ENCODE data around the gene GPR132. TPM values are rescaled to one million over a fixed set of nuclear protein-coding genes. Genes with fewer than 3 reads are reported as not detected.
A peak's percentile ranks its signal among the peaks of the same experiment; 100 is the strongest.

The GPR132 gene
- total and polyA plus RNA-seq, 2 of the 8 experiments (the other 6 are each of a cell fraction or from before 2014, with no cell fraction given): 0.11 TPM; not detected in 1

- H3K9ac ChIP-seq (replicated peaks in 1 of 4; ENCODE audit: extremely low read depth in 1 of 4, low read depth in 3 of 4, low read length in 3 of 4): no peak overlapping the region
- no peaks in the 10 kb centered on the region; the same call in 1 of the 2 replicates for H3K79me1 ChIP-seq (ENCODE audit: low read depth, low read length)
- H4K20me1 ChIP-seq (replicated peaks in 1 of 2; ENCODE audit: control insufficient read depth in 1 of 2, insufficient read depth in 2 of 2, low read length in 2 of 2): peaks cover 11 to 25% of the 10 kb centered on the region in 2 experiments
- H3K36me3 ChIP-seq (ENCODE audit: control insufficient read depth in 2 of 4, insufficient read depth in 4 of 4, low read length in 3 of 4): peaks cover 12 to 28% (median 19%) of the 10 kb centered on the region in 4 experiments; a peak in 7 of 8 replicates
- H2BK120ac ChIP-seq (replicated peaks; ENCODE audit: low read depth, low read length): no peak overlapping the region
- H2BK12ac ChIP-seq (ENCODE audit: low read depth, low read length): no peak overlapping the region
- H3K56ac ChIP-seq (replicated peaks; ENCODE audit: insufficient read length, low read depth, low read length): no peak overlapping the region
- H3K23me2 ChIP-seq (ENCODE audit: low read depth, low read length): no peaks in the 10 kb centered on the region
- no peak for TF ChIP-seq KDM1A (IDR thresholded peaks at IDR 0.05; ENCODE audit: borderline replicate concordance, low read length)
- TF ChIP-seq RXRA (IDR thresholded peaks at IDR 0.05; ENCODE audit: insufficient read depth, low read depth, low read length): no peak
- TF ChIP-seq ZNF274 (IDR thresholded peaks at IDR 0.05; ENCODE audit: borderline replicate concordance, extremely low read depth, low read length): no peak
- H4K5ac ChIP-seq (ENCODE audit: insufficient read length, low read depth, low read length): no peak overlapping the region
- no peak overlapping the region for H4K91ac ChIP-seq (replicated peaks; ENCODE audit: insufficient read length, low read length)
- WGBS, 2 experiments (ENCODE audit: extremely low coverage in 1 of 2, insufficient coverage in 1 of 2, insufficient read length in 1 of 2, insufficient replicate concordance in 2 of 2, low coverage in 1 of 2, low lambda C conversion rate in 2 of 2, missing lambda C conversion rate in 1 of 2): 95% methylated on average over 21 of the region's 21 CpGs; no CpG with 5 or more reads in 1 of the 2 experiments
- DNase-seq (ENCODE audit: low read depth in 1 of 2, low spot score in 2 of 2): no peak
- no peak overlapping the region for H2BK20ac ChIP-seq (ENCODE audit: low read length)
- no peaks in the 10 kb centered on the region for H3K27me3 ChIP-seq (replicated peaks in 1 of 4; ENCODE audit: control insufficient read depth in 3 of 4, extremely low read depth in 1 of 4, insufficient read depth in 3 of 4, low read length in 3 of 4)
- H3K79me2 ChIP-seq (ENCODE audit: control insufficient read depth in 1 of 2, insufficient read depth in 2 of 2, low read length in 2 of 2): peaks cover 0 to 10% of the 10 kb centered on the region in 2 experiments; a peak in 2 of 4 replicates
- POLR2A ChIA-PET (ENCODE audit: partially characterized antibody): interaction anchor here (1.0 to 2.7 kb wide), 6 partner anchors 10 to 21 kb away, joined by 3 to 10 read pairs (median 5); partner anchors contain the start of genes CDCA4 and CLBA1
- no peak overlapping the region for H3K23ac ChIP-seq (ENCODE audit: insufficient read length)
- no peak overlapping the region for H2BK15ac ChIP-seq (ENCODE audit: low read length)
- H2AFZ ChIP-seq (ENCODE audit: low read length): no peak overlapping the region
- no peak overlapping the region for H3K4me3 ChIP-seq (ENCODE audit: extremely low read depth in 1 of 4, insufficient read depth in 2 of 4, low read depth in 3 of 4, low read length in 4 of 4)
- no peak overlapping the region for H3K4me2 ChIP-seq (ENCODE audit: insufficient read depth in 1 of 2, low read depth in 2 of 2, low read length in 2 of 2)
- FAIRE-seq: no peak
- no peak overlapping the region for H3K14ac ChIP-seq (ENCODE audit: insufficient read length)
- CTCF ChIA-PET (ENCODE audit: partially characterized antibody): interaction anchor here (1.2 to 2.0 kb wide), 5 partner anchors 9 to 110 kb away, joined by 4 to 6 read pairs (median 5); no protein-coding TSS in a partner anchor
- H4K8ac ChIP-seq (ENCODE audit: extremely low read depth, insufficient read depth, low read length): no peak overlapping the region; the same call in 1 of the 2 replicates
- 0 out of 2 replicates have a peak overlapping the region, but pooled peaks have one; percentile 9 for H2BK5ac ChIP-seq (ENCODE audit: low read depth, low read length)
- no peak overlapping the region for H3K27ac ChIP-seq (ENCODE audit: low read depth, low read length)
- H3K4ac ChIP-seq (replicated peaks; ENCODE audit: insufficient read length, low read depth, low read length): no peak overlapping the region
- peaks cover 0 to 2% (median 0%) of the 10 kb centered on the region in 4 experiments; a peak in 1 of 7 replicates for H3K4me1 ChIP-seq (replicated peaks in 1 of 4; ENCODE audit: control insufficient read depth in 3 of 4, insufficient read depth in 4 of 4, low read length in 3 of 4)
- no peaks in the 10 kb centered on the region for H3K9me3 ChIP-seq (ENCODE audit: insufficient read depth in 2 of 2, low read depth in 1 of 2, low read length in 1 of 2)
- no peak overlapping the region; the same call in 1 of the 2 replicates for H3K18ac ChIP-seq (ENCODE audit: extremely low read depth, low read length)
- no peak overlapping the region for H2AK5ac ChIP-seq (ENCODE audit: low read depth, low read length)
These were observed 59.0 kb downstream of the GPR132 start for GRCh38 chr14:105005929-105006830.

All from H1 (cell line).